ENCODE data around the gene WDR54. TPM values are rescaled to one million over a fixed set of nuclear protein-coding genes. Genes with fewer than 3 reads are reported as not detected.
A peak's percentile ranks its signal among the peaks of the same experiment; 100 is the strongest.

Gene WDR54
- total RNA-seq, 1 donor from 2014 or later: 14.5 TPM

- DNase-seq: no peak
- no peak for ATAC-seq
- no peak for TF ChIP-seq CTCF (IDR thresholded peaks at IDR 0.05)
Measured at GRCh38 chr2:74428675-74429074, 7.1 kb downstream of the WDR54 start.

DNA sequence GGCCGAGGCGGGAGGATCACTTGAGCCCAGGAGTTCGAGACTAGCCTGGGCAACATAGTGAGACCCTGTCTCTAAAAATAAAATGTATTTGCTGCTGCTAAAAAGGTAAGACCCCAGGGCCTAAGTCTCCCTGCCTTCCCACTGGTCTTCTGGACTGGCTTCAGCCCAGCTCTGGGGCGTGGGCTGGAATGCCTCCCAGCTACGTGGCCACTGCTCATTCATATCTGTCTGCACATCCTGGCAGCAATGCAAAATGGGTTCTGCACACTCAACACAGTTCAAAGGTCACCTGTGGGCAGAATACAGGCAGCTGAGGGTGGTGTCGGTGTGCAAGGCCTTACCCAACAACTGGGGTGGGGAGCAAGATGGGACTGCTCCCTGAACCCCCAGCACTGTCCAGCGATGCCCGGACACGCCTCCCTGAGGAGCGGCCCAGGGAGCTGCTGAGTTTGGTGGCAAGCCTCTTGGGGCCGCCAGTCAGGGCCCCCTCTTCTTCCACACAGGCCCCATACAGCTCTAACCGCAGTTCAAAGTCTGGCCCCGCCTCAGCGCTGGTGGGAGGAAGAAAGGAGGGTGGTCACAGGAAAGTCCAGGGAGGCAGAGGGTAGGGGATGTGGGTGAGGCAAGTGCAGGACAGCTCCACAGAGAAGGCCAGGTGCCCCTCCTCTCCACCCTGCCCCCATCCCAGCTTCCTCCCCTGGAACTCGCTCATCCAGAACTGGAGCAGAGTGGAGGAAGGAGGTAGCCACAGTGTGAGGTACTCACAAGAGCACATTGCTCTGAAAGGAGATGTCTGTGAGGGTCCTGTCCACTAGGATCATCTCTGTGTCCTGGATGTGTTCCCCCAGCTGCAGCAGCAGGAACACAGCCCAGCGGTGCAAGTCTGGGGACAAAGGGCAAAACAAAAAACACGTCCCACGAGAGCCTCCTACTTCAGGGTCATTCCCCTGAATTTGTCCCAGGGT lies 8.2 kb downstream of the WDR54 start:
- H3K27ac ChIP-seq: no peak overlapping the region
- H3K36me3 ChIP-seq: peaks cover 68% of the 10 kb centered on the region
- DNase-seq (no peak), ATAC-seq (peak in 1 of 2 donors; percentile 9)
- no peak for TF ChIP-seq CTCF (IDR thresholded peaks at IDR 0.05)
- H3K9me3 ChIP-seq: no peaks in the 10 kb centered on the region
- H3K27me3 ChIP-seq (ENCODE audit: low read depth): no peaks in the 10 kb centered on the region
- intact Hi-C loops (cut with DNase I): no loop called here
- no peak overlapping the region for H3K4me3 ChIP-seq
- no peaks in the 10 kb centered on the region for H3K4me1 ChIP-seq

More at GRCh38 chr2:74428675-74429074, 7.1 kb downstream of the WDR54 start:
- Histone ChIP-seq H3K36me3 (peaks cover 68% of the 10 kb centered on the region), H3K27me3 (ENCODE audit: low read depth) (no peaks in the 10 kb centered on the region), H3K9me3 (no peaks in the 10 kb centered on the region), H3K4me1 (no peaks in the 10 kb centered on the region), H3K4me3 (no peak overlapping the region), H3K27ac (no peak overlapping the region)
- intact Hi-C loops (cut with DNase I): no loop called here

GRCh38 chr2:74430502-74430901 lies 9.0 kb downstream of the WDR54 start:
- Histone ChIP-seq H3K9me3 (no peaks in the 10 kb centered on the region), H3K4me3 (no peak overlapping the region), H3K4me1 (no peaks in the 10 kb centered on the region), H3K27ac (no peak overlapping the region), H3K36me3 (peaks cover 67% of the 10 kb centered on the region), H3K27me3 (ENCODE audit: low read depth) (no peaks in the 10 kb centered on the region)
- ATAC-seq (no peak), DNase-seq (no peak)
- no peak for TF ChIP-seq CTCF (IDR thresholded peaks at IDR 0.05)
- intact Hi-C loops (cut with DNase I): no loop called here

- no peaks in the 10 kb centered on the region for H3K9me3 ChIP-seq
- intact Hi-C loops (cut with DNase I): no loop called here
- H3K4me3 ChIP-seq: no peak overlapping the region
- no peak for DNase-seq
- no peak for ATAC-seq
- no peak for TF ChIP-seq CTCF (IDR thresholded peaks at IDR 0.05)
- no peak overlapping the region for H3K27ac ChIP-seq
- H3K36me3 ChIP-seq: peaks cover 12% of the 10 kb centered on the region
- H3K4me1 ChIP-seq: peaks cover 35% of the 10 kb centered on the region
- H3K27me3 ChIP-seq (ENCODE audit: low read depth): peaks cover 3% of the 10 kb centered on the region
Measured at GRCh38 chr2:74436111-74436805, 14.7 kb downstream of the WDR54 start.

DNA sequence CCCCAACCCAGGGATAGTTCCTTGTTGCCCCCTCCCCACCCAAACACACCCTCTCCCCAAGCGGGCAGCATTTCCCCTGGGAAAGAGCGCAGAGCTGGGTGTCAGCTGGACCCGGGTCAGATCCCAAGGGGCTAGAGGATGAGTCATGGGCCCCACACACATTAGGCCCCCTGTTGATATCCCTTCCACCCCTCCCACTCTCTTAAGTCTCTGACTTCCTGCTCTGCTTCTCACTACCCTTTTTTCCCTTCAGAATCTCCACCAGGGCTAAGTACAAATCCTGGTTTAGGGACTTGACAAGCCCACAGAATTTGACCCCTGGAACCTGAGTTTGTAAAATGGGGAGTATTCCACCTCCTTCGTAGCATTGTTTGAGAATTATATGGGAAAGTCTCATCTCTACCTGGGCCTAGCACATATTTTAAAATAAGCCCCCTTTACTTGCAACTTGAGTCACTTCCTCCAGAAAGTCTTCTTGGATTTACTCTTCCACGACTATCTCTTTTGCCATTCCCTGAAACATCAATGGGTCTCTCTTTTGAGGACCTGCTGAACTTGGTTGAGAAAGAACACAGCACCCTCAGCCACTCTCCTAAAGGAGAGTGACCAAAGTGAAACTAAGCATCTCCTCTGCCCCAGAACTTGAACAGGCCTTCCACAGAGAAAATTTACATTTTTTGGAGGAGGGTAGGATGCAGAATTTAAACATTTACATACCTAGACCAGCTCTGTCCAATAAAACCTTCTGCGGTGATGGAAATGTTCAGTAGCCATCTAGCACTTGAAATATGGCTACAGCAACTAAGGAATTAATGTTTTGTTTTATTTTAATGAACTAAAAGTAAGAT lies 15.5 kb downstream of the WDR54 start:
- peaks cover 11% of the 10 kb centered on the region for H3K27me3 ChIP-seq (ENCODE audit: low read depth)

More for the DNA sequence above, 15.5 kb downstream of the WDR54 start:
- no peak for TF ChIP-seq CTCF (IDR thresholded peaks at IDR 0.05)
- no peak for DNase-seq
- peaks cover 44% of the 10 kb centered on the region for H3K4me1 ChIP-seq
- H3K9me3 ChIP-seq: no peaks in the 10 kb centered on the region
- H3K27ac ChIP-seq: no peak overlapping the region
- intact Hi-C loops (cut with DNase I): no loop called here
- peaks cover 4% of the 10 kb centered on the region for H3K36me3 ChIP-seq
- no peak overlapping the region for H3K4me3 ChIP-seq
- no peak for ATAC-seq
